HG02870 (cell line): ENCODE measurements around the gene MBTPS1.

Source experiments
- ATAC-seq: cut with Tn5 transposase; IDR thresholded peaks from one replicate; pipeline ENCODE4 v1.9.1; 2021; ENCODE audit warnings: mild to moderate bottlenecking, moderate library complexity; ENCODE audit not compliant: unreplicated experiment

MBTPS1 gene

GRCh38 chr16:84040823-84041820, 75.6 kb downstream of the MBTPS1 start:
- ATAC-seq = no peak

- no peak for ATAC-seq
Observed at GRCh38 chr16:84040226-84040822, 76.4 kb downstream of the MBTPS1 start.

GRCh38 chr16:84039696-84040095, 77.0 kb downstream of the MBTPS1 start:
- no peak for ATAC-seq

GRCh38 chr16:84038469-84038868, 78.3 kb downstream of the MBTPS1 start:
- ATAC-seq = no peak

GRCh38 chr16:84036982-84037425, 79.7 kb downstream of the MBTPS1 start:
- ATAC-seq = no peak

GRCh38 chr16:84036131-84036530, 80.6 kb downstream of the MBTPS1 start:
- ATAC-seq = no peak

- no peak for ATAC-seq
Observed at GRCh38 chr16:84034516-84034915, 82.2 kb downstream of the MBTPS1 start.

- ATAC-seq = no peak
Observed at GRCh38 chr16:84033251-84034195, 83.2 kb downstream of the MBTPS1 start.

- no peak for ATAC-seq
Observed at GRCh38 chr16:84032458-84033178, 84.1 kb downstream of the MBTPS1 start.

GRCh38 chr16:84031556-84031955, 85.2 kb downstream of the MBTPS1 start:
- no peak for ATAC-seq

GRCh38 chr16:84029297-84030047, 87.3 kb downstream of the MBTPS1 start:
- ATAC-seq = no peak

GRCh38 chr16:84027625-84028024, 89.1 kb downstream of the MBTPS1 start:
- ATAC-seq = no peak

GRCh38 chr16:84026606-84027005, 90.1 kb downstream of the MBTPS1 start:
- no peak for ATAC-seq

- no peak for ATAC-seq
Observed at GRCh38 chr16:84024854-84025253, 91.9 kb downstream of the MBTPS1 start.

- no peak for ATAC-seq
Observed at GRCh38 chr16:84022644-84023043, 94.1 kb downstream of the MBTPS1 start.

GRCh38 chr16:84021488-84021887, 95.3 kb downstream of the MBTPS1 start:
- ATAC-seq = no peak

- ATAC-seq = no peak
Observed at GRCh38 chr16:84020353-84020752, 96.4 kb downstream of the MBTPS1 start.

GRCh38 chr16:84018710-84019109, 98.0 kb downstream of the MBTPS1 start:
- ATAC-seq = no peak

- ATAC-seq = no peak
Observed at GRCh38 chr16:84016477-84016876, 100.3 kb downstream of the MBTPS1 start.

GRCh38 chr16:84015399-84015798, 101.3 kb downstream of the MBTPS1 start:
- ATAC-seq = no peak
